ENCODE results near the gene FBXW7. TPM values are rescaled to one million over a fixed set of nuclear protein-coding genes. Genes with fewer than 3 reads are reported as not detected.

FBXW7 gene
- total RNA-seq, 1 donor from 2014 or later, result 42.5 TPM

DNA sequence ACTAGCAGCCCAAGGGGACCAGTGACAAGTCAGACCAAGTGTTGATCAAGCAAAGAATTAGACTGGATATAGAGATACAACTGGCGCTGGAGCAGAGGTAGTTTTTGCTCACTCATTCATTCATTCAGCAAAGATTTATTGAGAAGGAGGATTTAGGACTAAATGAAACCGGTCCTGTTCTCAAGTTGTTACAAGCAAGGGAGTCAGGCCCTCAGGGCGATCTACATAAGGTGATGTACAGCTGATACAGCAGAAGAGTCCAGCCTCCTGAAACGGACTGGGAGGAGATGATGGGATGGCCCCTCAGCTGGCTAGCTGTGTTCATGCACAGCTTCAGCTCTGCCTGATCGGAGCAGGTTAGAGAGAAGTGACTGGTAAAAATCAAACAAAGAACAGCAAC is 242.4 kb downstream of the FBXW7 start:
- DNase-seq (ENCODE audit: low read depth in 2 of 2), result no peak

GRCh38 chr4:152290366-152290921 is 245.4 kb downstream of the FBXW7 start:
- no peak for DNase-seq (ENCODE audit: low read depth in 2 of 2)

DNA sequence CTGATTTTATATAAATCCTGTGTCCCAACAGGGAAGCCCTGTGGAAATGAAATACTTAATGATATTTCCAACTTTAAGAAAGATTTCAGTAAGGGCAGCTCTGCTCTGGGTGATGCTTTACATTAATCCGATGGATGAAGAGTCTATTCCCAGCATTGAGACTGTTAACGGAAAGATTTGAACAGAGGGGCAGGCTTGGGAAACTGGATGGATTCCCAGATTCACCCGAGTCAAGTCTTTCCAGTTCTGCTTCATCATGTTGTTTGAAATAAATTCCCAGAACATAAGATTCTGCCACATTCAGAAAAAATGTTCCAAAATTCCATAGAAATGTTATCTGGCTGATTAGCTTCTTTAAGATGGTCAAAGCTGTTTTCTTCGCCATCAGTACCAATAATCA is 246.0 kb downstream of the FBXW7 start:
- DNase-seq (ENCODE audit: low read depth in 2 of 2), result no peak

GRCh38 chr4:152289541-152289940 is 246.4 kb downstream of the FBXW7 start:
- DNase-seq (ENCODE audit: low read depth in 2 of 2), result no peak

GRCh38 chr4:152283801-152284470 is 252.0 kb downstream of the FBXW7 start:
- peak; percentile 3 to 21 for DNase-seq (ENCODE audit: low read depth in 2 of 2)

DNA sequence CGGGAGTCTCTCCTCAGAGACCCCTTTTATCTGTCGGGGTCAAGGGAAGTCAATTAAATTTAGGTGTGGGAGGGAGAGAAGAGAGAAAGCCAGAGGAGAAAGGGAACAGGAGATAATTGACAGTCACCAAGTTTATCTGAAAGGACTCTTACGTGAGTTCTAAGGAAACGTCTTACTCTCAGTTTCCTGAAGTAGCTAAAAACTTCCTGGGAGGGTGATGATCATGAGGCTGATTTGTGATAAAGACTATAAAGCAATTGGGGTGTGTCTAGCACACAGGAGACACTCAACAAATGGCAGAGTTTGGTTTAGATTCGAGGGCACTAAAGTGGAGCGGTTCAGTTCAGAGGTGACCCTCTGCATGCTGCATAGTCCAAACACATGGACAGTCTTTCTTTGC is 254.1 kb downstream of the FBXW7 start:
- no peak for DNase-seq (ENCODE audit: low read depth in 2 of 2)

GRCh38 chr4:152281211-152281610 is 254.7 kb downstream of the FBXW7 start:
- DNase-seq (ENCODE audit: low read depth in 2 of 2), result no peak

GRCh38 chr4:152279234-152279566 is 256.7 kb downstream of the FBXW7 start:
- DNase-seq (ENCODE audit: low read depth in 2 of 2), result no peak

DNA sequence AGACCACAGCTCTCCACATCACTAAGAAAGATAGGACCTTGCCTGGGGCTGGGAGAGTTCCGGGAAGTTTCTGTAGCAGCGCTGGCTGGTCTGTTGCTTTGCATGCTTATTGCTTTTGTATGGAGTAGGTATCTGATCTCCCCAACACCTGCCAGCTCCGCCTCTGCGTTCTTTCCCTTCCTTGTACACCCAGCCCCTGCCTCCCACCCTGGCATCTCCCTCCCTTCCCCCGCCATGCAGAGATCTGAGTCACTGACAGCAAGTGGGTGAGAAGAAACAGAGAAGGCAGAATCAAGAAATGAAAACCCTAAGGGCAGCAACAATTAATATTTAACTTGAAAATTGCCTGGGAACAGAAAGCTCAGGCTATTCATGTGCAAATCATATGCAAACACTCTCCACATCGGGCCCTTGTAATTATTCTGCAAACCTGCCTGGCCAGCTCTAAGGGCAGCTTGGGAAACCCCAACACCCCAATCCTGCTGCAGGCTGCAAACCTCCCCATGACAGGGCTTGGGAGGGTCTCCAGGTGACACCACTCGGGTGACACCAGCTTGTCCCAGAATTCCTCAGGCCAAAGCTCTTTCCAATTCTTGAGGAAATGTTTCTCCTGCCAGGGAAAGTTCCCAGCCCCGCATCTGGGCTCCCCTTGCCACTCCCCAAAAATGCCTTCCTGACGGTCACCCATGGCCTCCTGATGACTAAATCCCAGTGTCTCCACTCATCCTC is 257.2 kb downstream of the FBXW7 start:
- no peak for DNase-seq (ENCODE audit: low read depth in 2 of 2)

DNA sequence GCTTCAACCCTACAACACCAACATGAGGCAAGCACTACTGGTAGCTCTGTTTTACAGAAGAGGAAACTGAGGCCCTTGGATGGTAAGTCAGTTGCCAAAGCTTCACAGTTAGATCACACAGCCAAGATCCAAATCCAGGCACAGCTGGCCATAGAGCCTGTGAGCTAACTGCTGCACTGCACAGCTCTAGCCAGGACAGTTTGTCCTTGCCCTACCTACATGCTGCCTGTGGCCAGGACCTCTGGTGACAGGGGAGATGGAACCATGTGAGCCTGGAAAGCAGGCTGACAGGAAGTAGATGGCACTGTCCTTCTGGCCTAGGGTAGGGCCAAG is 257.8 kb downstream of the FBXW7 start:
- no peak for DNase-seq (ENCODE audit: low read depth in 2 of 2)

DNA sequence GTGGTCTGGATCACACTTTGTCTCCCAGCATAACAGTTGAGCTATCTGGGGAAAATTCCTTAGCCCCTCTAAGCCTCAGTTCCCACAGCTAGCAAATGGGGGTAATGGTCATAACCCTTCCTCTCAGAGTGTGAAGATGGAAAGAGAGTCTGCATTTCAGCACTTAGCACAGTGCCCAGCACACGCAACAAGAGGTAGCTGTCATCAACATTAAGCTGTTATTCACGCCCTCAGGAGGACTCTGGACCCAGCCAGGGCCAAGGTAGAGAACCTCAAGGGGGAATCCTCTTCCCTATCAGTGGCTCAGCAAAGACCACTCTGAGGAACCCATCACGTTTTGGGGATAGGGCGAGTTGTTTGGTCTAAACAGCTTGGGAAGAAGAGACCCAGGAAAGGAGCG is 258.6 kb downstream of the FBXW7 start:
- DNase-seq (ENCODE audit: low read depth in 2 of 2), result no peak

DNA sequence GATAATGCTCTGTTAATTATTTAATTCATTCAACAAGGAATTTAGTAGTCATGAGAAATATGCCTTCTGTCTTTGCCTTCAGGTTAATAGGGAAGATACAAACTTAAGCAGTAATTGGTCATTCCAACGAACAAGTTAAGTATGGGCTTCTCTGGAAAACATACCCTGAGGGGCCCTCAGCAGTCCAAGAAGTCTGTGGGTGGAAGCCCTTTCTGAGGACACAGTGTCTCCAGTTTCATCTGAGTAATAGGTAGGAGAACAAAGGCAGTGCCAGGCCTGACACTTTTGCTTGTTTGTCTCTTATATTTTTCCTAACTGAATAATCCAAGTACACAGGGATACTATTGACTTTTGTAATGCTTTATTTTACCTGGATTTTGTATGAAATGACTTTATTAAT is 262.5 kb downstream of the FBXW7 start:
- no peak for DNase-seq (ENCODE audit: low read depth in 2 of 2)

Other genes starting within 250 kb of the FBXW7 start
- 0.63 and 1.8 TPM in 2 replicates for gene TMEM154, start 143.9 kb upstream of the FBXW7 start, total RNA-seq
- under 0.01 and 0.13 TPM in 2 replicates for gene TIGD4, start 243.6 kb upstream of the FBXW7 start, total RNA-seq
- 23.9 and 26.8 TPM in 2 replicates for gene ARFIP1, start 243.9 kb upstream of the FBXW7 start, total RNA-seq

All from dermis microvascular lymphatic vessel endothelial cell (primary cell).